ENCODE measurements around the gene OR10H5. TPM values are rescaled to one million over a fixed set of nuclear protein-coding genes. Genes with fewer than 3 reads are reported as not detected.
"Not testable (repeated sequence)": the region's sequence is repeated elsewhere in the genome, so short reads cannot be mapped to it uniquely, and the experiment has no call there.

The OR10H5 gene
- total and polyA plus RNA-seq, 7 experiments from 2014 or later = not detected

- intact Hi-C loops (cut with micrococcal nuclease); H3K9me3 ChIP-seq (ENCODE audit: control insufficient read depth in 2 of 3, low read length in 3 of 3); H3K9me3 Mint-ChIP-seq; CTCF ChIA-PET; DNase-seq; H3K27ac Mint-ChIP-seq; H3K4me1 Mint-ChIP-seq; H3K4me3 ChIP-seq (ENCODE audit: low read length); H3K27me3 ChIP-seq (ENCODE audit: control insufficient read depth in 2 of 2, insufficient read depth in 2 of 2, low read length in 2 of 2); H3K27ac ChIP-seq (ENCODE audit: low read depth, low read length); H3K36me3 ChIP-seq (ENCODE audit: control insufficient read depth in 2 of 3, insufficient read depth in 3 of 3, low read length in 3 of 3); ATAC-seq; H3K36me3 Mint-ChIP-seq; POLR2A ChIA-PET; H3K4me1 ChIP-seq (ENCODE audit: control insufficient read depth in 2 of 2, insufficient read depth in 2 of 2, low read length in 2 of 2); H3K4me3 Mint-ChIP-seq: not testable (repeated sequence)
- H3K27me3 Mint-ChIP-seq = peaks cover 0 to 30% (median 12%) of the 10 kb centered on the region in 5 donors
Observed at GRCh38 chr19:15794279-15794678, 6.8 kb downstream of the OR10H5 start.

DNA sequence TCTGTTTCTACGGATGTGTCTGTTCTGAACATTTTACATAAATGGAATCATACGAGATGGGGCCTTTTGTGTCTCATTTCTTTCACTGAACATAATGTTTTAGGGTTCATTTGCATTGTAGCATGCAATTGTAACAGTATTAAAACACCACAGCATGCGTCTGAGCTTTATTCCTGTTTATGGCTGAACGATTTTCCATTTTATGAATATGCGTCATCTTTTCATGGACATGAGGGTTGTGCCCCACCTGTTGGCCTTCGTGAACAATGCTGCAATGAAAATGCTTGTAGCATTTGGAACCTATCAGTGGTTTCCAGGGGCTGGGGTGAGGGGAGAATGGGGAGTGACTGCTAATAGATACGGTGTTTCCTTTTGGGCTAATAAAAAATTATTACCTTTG lies 22.9 kb downstream of the OR10H5 start:
- Mint-ChIP-seq H3K36me3 (no peaks in the 10 kb centered on the region), H3K4me3 (no peak overlapping the region), H3K9me3 (peaks cover 0 to 2% (median 0%) of the 10 kb centered on the region in 11 donors), H3K27ac (peak overlapping the region in 1 of 9 donors; percentile 86), H3K27me3 (peaks cover 6 to 27% (median 14%) of the 10 kb centered on the region in 5 donors), H3K4me1 (peaks cover 2 to 24% (median 14%) of the 10 kb centered on the region in 7 donors)
- no peak overlapping the region for H3K4me3 ChIP-seq (ENCODE audit: low read length)
- H3K9me3 ChIP-seq (ENCODE audit: control insufficient read depth in 2 of 3, low read length in 3 of 3) = no peaks in the 10 kb centered on the region
- H3K4me1 ChIP-seq (ENCODE audit: control insufficient read depth in 2 of 2, insufficient read depth in 2 of 2, low read length in 2 of 2) = peaks cover 3 to 8% of the 10 kb centered on the region in 2 donors
- DNase-seq (no peak), ATAC-seq (no peak)
- CTCF ChIA-PET = interaction anchor here (0.6 to 1.6 kb wide), 4 partner anchors 16 to 1019 kb away, joined by 3 to 6 read pairs (median 3); no protein-coding TSS in a partner anchor
- peaks cover 0 to 4% of the 10 kb centered on the region in 2 donors for H3K27me3 ChIP-seq (ENCODE audit: control insufficient read depth in 2 of 2, insufficient read depth in 2 of 2, low read length in 2 of 2)
- POLR2A ChIA-PET = no interaction called here
- H3K27ac ChIP-seq (ENCODE audit: low read depth, low read length) = no peak overlapping the region
- no peaks in the 10 kb centered on the region for H3K36me3 ChIP-seq (ENCODE audit: control insufficient read depth in 2 of 3, insufficient read depth in 3 of 3, low read length in 3 of 3)
- intact Hi-C loops (cut with micrococcal nuclease) = no loop called here

DNA sequence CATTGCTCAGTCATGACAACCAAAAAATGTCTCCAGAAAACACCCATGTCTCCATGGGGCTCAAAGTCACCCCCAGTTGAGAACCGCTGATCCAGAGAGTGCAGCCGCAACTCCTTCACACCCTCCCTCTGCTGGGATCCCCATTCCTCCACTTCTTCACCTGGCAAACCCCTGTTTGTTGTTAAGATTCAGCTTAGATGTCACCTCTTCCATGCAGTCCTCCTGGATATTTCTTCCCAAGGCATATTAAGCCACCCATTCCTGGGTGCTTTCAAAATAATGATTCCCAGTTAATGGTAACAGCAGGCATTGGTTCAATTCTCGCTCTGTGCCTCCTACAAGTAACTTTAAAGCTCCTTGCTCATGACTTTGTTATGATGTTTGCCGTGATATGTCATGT lies 24.0 kb downstream of the OR10H5 start:
- POLR2A ChIA-PET = no interaction called here
- intact Hi-C loops (cut with micrococcal nuclease) = no loop called here
- no peak for ATAC-seq

DNA sequence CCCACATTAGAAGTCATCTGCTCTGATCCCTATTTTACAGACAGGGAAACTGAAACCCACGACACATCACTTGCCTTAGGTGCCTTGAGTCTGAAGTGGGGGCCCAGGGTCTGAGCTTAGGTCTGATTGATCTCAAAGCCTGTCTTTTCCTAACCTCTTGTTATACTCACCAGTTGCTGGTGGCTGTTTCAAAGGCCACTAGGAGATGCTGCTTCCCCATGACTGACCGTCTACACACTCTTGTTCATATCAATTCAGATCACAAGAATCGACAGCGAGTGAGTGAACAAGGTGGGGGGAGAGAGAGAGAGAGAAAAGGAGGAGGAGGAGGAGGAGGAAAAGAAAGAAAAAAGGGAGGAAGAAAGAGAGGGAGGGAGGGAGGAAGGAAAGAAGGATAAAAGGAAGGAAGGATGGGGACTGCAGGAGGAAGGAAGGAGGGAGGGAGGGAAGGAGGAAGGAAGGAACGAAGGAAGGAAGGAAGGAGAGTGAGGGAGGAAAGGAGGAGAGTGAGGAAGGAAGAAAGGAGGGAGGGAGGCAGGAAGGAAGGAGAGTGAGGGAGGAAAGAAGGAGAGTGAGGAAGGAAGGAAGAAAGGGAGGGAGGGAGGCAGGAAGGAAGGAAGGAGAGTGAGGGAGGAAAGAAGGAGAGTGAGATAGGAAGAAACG lies 24.7 kb downstream of the OR10H5 start:
- H3K9me3 ChIP-seq (ENCODE audit: control insufficient read depth in 2 of 3, low read length in 3 of 3) = no peaks in the 10 kb centered on the region
- intact Hi-C loops (cut with micrococcal nuclease) = loop anchor here in 1 of 2 donors (1.0 to 2.0 kb wide), 3 partner anchors 25 to 370 kb away; no protein-coding TSS in a partner anchor
- no peaks in the 10 kb centered on the region for H3K36me3 ChIP-seq (ENCODE audit: control insufficient read depth in 2 of 3, insufficient read depth in 3 of 3, low read length in 3 of 3)
- H3K27me3 ChIP-seq (ENCODE audit: control insufficient read depth in 2 of 2, insufficient read depth in 2 of 2, low read length in 2 of 2) = peaks cover 0 to 4% of the 10 kb centered on the region in 2 donors
- peak in 6 of 9 donors; percentile 28 to 71 (median 38) for DNase-seq
- H3K9me3 Mint-ChIP-seq = peaks cover 0 to 2% (median 0%) of the 10 kb centered on the region in 11 donors
- H3K36me3 Mint-ChIP-seq = no peaks in the 10 kb centered on the region
- H3K4me3 Mint-ChIP-seq = peak overlapping the region in 1 of 10 donors; percentile 3
- ChIA-PET POLR2A (no interaction called here), CTCF (interaction anchor here (0.6 to 1.6 kb wide), 5 partner anchors 32 to 359 kb away, joined by 3 to 6 read pairs (median 4); no protein-coding TSS in a partner anchor)
- peaks cover 6 to 27% (median 14%) of the 10 kb centered on the region in 5 donors for H3K27me3 Mint-ChIP-seq
- peak overlapping the region in 4 of 9 donors; percentile 38 to 56 (median 48) for H3K27ac Mint-ChIP-seq
- H3K4me3 ChIP-seq (ENCODE audit: low read length) = no peak overlapping the region
- peaks cover 3 to 8% of the 10 kb centered on the region in 2 donors for H3K4me1 ChIP-seq (ENCODE audit: control insufficient read depth in 2 of 2, insufficient read depth in 2 of 2, low read length in 2 of 2)
- H3K27ac ChIP-seq (ENCODE audit: low read depth, low read length) = no peak overlapping the region
- peaks cover 2 to 24% (median 14%) of the 10 kb centered on the region in 7 donors for H3K4me1 Mint-ChIP-seq
- ATAC-seq = no peak

More for the DNA sequence above, 24.0 kb downstream of the OR10H5 start:
- Mint-ChIP-seq H3K4me1 (peaks cover 2 to 24% (median 14%) of the 10 kb centered on the region in 7 donors), H3K36me3 (no peaks in the 10 kb centered on the region), H3K27ac (peak overlapping the region in 1 of 9 donors; percentile 51), H3K27me3 (peaks cover 6 to 27% (median 14%) of the 10 kb centered on the region in 5 donors), H3K9me3 (peaks cover 0 to 2% (median 0%) of the 10 kb centered on the region in 11 donors), H3K4me3 (no peak overlapping the region)
- DNase-seq = no peak
- no peaks in the 10 kb centered on the region for H3K36me3 ChIP-seq (ENCODE audit: control insufficient read depth in 2 of 3, insufficient read depth in 3 of 3, low read length in 3 of 3)
- H3K9me3 ChIP-seq (ENCODE audit: control insufficient read depth in 2 of 3, low read length in 3 of 3) = no peaks in the 10 kb centered on the region
- peaks cover 0 to 4% of the 10 kb centered on the region in 2 donors for H3K27me3 ChIP-seq (ENCODE audit: control insufficient read depth in 2 of 2, insufficient read depth in 2 of 2, low read length in 2 of 2)
- no peak overlapping the region for H3K4me3 ChIP-seq (ENCODE audit: low read length)
- H3K27ac ChIP-seq (ENCODE audit: low read depth, low read length) = no peak overlapping the region
- peaks cover 3 to 8% of the 10 kb centered on the region in 2 donors for H3K4me1 ChIP-seq (ENCODE audit: control insufficient read depth in 2 of 2, insufficient read depth in 2 of 2, low read length in 2 of 2)
- CTCF ChIA-PET = interaction anchor here (0.8 to 1.6 kb wide), 5 partner anchors 42 to 371 kb away, joined by 3 to 6 read pairs (median 3); no protein-coding TSS in a partner anchor

- intact Hi-C loops (cut with micrococcal nuclease) = loop anchor here in 1 of 2 donors (2.0 kb wide), 1 partner anchor 23 kb away; no protein-coding TSS in a partner anchor
- Histone ChIP-seq H3K4me3 (ENCODE audit: low read length) (no peak overlapping the region), H3K36me3 (ENCODE audit: control insufficient read depth in 2 of 3, insufficient read depth in 3 of 3, low read length in 3 of 3) (no peaks in the 10 kb centered on the region), H3K9me3 (ENCODE audit: control insufficient read depth in 2 of 3, low read length in 3 of 3) (no peaks in the 10 kb centered on the region), H3K4me1 (ENCODE audit: control insufficient read depth in 2 of 2, insufficient read depth in 2 of 2, low read length in 2 of 2) (peaks cover 3 to 8% of the 10 kb centered on the region in 2 donors), H3K27ac (ENCODE audit: low read depth, low read length) (no peak overlapping the region), H3K27me3 (ENCODE audit: control insufficient read depth in 2 of 2, insufficient read depth in 2 of 2, low read length in 2 of 2) (peaks cover 0 to 4% of the 10 kb centered on the region in 2 donors)
- H3K27me3 Mint-ChIP-seq = peaks cover 6 to 30% (median 14%) of the 10 kb centered on the region in 5 donors
- H3K27ac Mint-ChIP-seq = peak overlapping the region in 3 of 9 donors; percentile 1 to 70 (median 6)
- ChIA-PET CTCF (interaction anchor here (1.1 kb wide), 1 partner anchor 51 kb away, joined by 3 read pairs; no protein-coding TSS in a partner anchor), POLR2A (no interaction called here)
- H3K4me3 Mint-ChIP-seq = peak overlapping the region in 1 of 10 donors; percentile 20
- no peaks in the 10 kb centered on the region for H3K9me3 Mint-ChIP-seq
- no peaks in the 10 kb centered on the region for H3K36me3 Mint-ChIP-seq
- ATAC-seq (no peak), DNase-seq (no peak)
- peaks cover 2 to 24% (median 14%) of the 10 kb centered on the region in 7 donors for H3K4me1 Mint-ChIP-seq
Observed at GRCh38 chr19:15813916-15814315, 26.5 kb downstream of the OR10H5 start.

GRCh38 chr19:15815306-15815705 lies 27.8 kb downstream of the OR10H5 start, which contains the start of gene OR10H1:
Gene OR10H1, minus strand, starts transcription at chr19:15815664. Its CDS starts 7,627 bp downstream, at chr19:15808037.
- H3K4me1 ChIP-seq (ENCODE audit: control insufficient read depth in 2 of 2, insufficient read depth in 2 of 2, low read length in 2 of 2) = peaks cover 3 to 8% of the 10 kb centered on the region in 2 donors
- H3K9me3 ChIP-seq (ENCODE audit: control insufficient read depth in 2 of 3, low read length in 3 of 3) = no peaks in the 10 kb centered on the region
- ChIA-PET CTCF (interaction anchor here (0.6 to 0.8 kb wide), 2 partner anchors 15 to 22 kb away, joined by 4 read pairs; no protein-coding TSS in a partner anchor), POLR2A (no interaction called here)
- Mint-ChIP-seq H3K4me3 (no peak within 1 kb of the TSS), H3K36me3 (no peaks in the 10 kb centered on the region), H3K27ac (peak within 1 kb of the TSS in 1 of 9 donors; percentile 77), H3K4me1 (peaks cover 2 to 24% (median 15%) of the 10 kb centered on the region in 7 donors), H3K27me3 (peaks cover 6 to 34% (median 14%) of the 10 kb centered on the region in 5 donors), H3K9me3 (peaks cover 0 to 2% (median 0%) of the 10 kb centered on the region in 11 donors)
- H3K36me3 ChIP-seq (ENCODE audit: control insufficient read depth in 2 of 3, insufficient read depth in 3 of 3, low read length in 3 of 3) = no peaks in the 10 kb centered on the region
- no peak within 1 kb of the TSS for H3K4me3 ChIP-seq (ENCODE audit: low read length)
- H3K27ac ChIP-seq (ENCODE audit: low read depth, low read length) = no peak within 1 kb of the TSS
- intact Hi-C loops (cut with micrococcal nuclease) = no loop called here
- H3K27me3 ChIP-seq (ENCODE audit: control insufficient read depth in 2 of 2, insufficient read depth in 2 of 2, low read length in 2 of 2) = peaks cover 0 to 4% of the 10 kb centered on the region in 2 donors
- ATAC-seq (no peak), DNase-seq (no peak)
